Esophagus squamous epithelium (tissue), 5 donors: ENCODE measurements around the gene TMEM234. TPM values are rescaled to one million over a fixed set of nuclear protein-coding genes. Genes with fewer than 3 reads are reported as not detected.
"Not testable (repeated sequence)": the region's sequence is repeated elsewhere in the genome, so short reads cannot be mapped to it uniquely, and the experiment has no call there.

Experiments used
- DNase-seq: peaks from one replicate; lab custom pipeline; 2025; lab: John Stamatoyannopoulos, UW
- H3K27ac ChIP-seq, 4 donors: fragments of 200-600 bp; sonication (generic); one replicate each; pipeline ENCODE4 v1.5.1; 2016 to 2019; ENCODE audit warnings: mild to moderate bottlenecking in 1 of 4
- H3K27me3 ChIP-seq, 4 donors: fragments of 200-600 bp; sonication (generic); 1 replicate in 3 of 4; 2 replicates in 1 of 4; pipeline versions ENCODE4 v1.5.1 to v1.6.0; 2017 to 2021; ENCODE audit warnings: antibody characterized with exemption in 1 of 4
- H3K36me3 ChIP-seq, 3 donors: fragments of 200-600 bp; sonication (generic); one replicate each; pipeline ENCODE4 v1.5.1; 2016 to 2019
- H3K4me1 ChIP-seq, 3 donors: fragments of 200-600 bp; sonication (generic); one replicate each; pipeline ENCODE4 v1.5.1; 2017 to 2019
- H3K4me3 ChIP-seq, 4 donors: fragments of 200-600 bp; sonication (generic); 1 replicate in 3 of 4; 2 replicates in 1 of 4; pipeline ENCODE4 v1.5.1; 2016 to 2019; ENCODE audit warnings: mild to moderate bottlenecking in 2 of 4, moderate library complexity in 1 of 4
- H3K9me3 ChIP-seq, 3 donors: fragments of 200-600 bp; sonication (generic); one replicate each; pipeline ENCODE4 v1.5.1; 2016 to 2019
- POLR2A ChIP-seq, 4 donors: fragments of 450-650 bp; IDR thresholded peaks; one replicate each; pipeline ENCODE4 v1.6.1; 2017; ENCODE audit warnings: antibody characterized with exemption in 4 of 4, mild to moderate bottlenecking in 4 of 4, moderate library complexity in 3 of 4
- WGBS, 2 donors: methylation state at CpG; one replicate each; pipeline ENCODE4 v1.1.5; 2018; 5-methylcytosine and 5-hydroxymethylcytosine counted together
- intact Hi-C: fragments of 100-400 bp; cut with DNase I; formaldehyde crosslinking; loops from one replicate; pipeline ENCODE4 v1.15.0; 2022
- total RNA-seq, 4 donors: library from RNA; depleted of rRNA; stranded (reverse); fragments of >200 nt; gene quantifications; one replicate each; pipeline ENCODE4 v1.1.0, GENCODE V29; 2016
- TF ChIP-seq, protein P1 (sequence below), 6 experiments: fragments of 450-650 bp in 4 of 6; fragments of 200-600 bp in 2 of 6; sonication (generic) in 2 of 6; IDR thresholded peaks; one replicate each; pipeline ENCODE4 v1.5.1; 2016 to 2019; ENCODE audit warnings: antibody characterized with exemption in 6 of 6, mild to moderate bottlenecking in 4 of 6, moderate library complexity in 4 of 6
- donor health status: DM: yes; HTN: yes; CAD: no.

Gene TMEM234
- 10 to 100 TPM in 2 of 4 donors, 1 to 10 TPM in 2; 6.4 to 11.1 (median 9.4) TPM for total RNA-seq

DNA sequence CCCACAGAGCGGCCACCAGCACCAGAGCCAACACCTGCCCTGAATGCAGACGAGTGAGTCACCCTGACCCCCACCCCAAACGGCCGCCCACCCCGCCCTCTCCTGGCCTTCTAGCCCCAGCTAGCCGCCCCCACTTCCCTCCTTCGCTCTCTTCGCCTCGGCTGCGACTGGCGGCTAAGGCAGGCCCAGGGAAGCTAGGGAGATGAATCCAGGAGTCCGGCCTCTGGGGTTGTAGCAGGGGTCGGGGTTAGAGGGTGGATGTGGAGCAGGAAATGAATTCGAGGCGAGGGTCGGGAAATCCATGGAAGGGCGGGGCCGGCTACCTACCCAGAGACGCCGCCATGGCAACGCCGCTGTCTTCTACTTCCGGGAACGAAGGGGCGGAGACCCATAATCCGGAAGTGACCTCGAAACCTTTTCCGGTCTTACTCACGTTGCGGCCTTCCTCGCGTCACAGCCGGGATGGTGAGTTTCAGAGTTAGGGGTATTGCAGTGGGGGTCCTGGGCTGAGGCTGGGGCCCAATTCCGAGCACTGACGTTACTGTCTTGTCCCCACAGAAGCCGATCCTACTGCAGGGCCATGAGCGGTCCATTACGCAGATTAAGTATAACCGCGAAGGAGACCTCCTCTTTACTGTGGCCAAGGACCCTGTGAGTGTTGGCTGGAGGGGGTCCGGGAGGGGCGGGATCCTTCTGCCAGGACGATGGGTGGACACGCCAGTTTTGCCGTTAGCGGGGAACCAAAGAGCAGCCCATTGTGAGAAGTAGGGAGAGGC lies at the start of gene TMEM234, which contains the start of gene EIF3I:
Gene TMEM234, minus strand, starts transcription at position 374 of the 776 bp plus-strand sequence. Its CDS starts 31 bp downstream, at position 343.
Gene EIF3I, plus strand, starts transcription at position 428 of the 776 bp plus-strand sequence. Its CDS starts 35 bp downstream, at position 463.
- H3K36me3 ChIP-seq: peaks cover 0 to 72% (median 11%) of the 10 kb centered on the region in 3 donors
- no peaks in the 10 kb centered on the region for H3K27me3 ChIP-seq
- DNase-seq: peak; percentile 64
- TF ChIP-seq POLR2A (IDR thresholded peaks at IDR 0.05): peak in 3 of 4 donors; percentile 30 to 76 (median 54)
- TF ChIP-seq, protein P1, sequence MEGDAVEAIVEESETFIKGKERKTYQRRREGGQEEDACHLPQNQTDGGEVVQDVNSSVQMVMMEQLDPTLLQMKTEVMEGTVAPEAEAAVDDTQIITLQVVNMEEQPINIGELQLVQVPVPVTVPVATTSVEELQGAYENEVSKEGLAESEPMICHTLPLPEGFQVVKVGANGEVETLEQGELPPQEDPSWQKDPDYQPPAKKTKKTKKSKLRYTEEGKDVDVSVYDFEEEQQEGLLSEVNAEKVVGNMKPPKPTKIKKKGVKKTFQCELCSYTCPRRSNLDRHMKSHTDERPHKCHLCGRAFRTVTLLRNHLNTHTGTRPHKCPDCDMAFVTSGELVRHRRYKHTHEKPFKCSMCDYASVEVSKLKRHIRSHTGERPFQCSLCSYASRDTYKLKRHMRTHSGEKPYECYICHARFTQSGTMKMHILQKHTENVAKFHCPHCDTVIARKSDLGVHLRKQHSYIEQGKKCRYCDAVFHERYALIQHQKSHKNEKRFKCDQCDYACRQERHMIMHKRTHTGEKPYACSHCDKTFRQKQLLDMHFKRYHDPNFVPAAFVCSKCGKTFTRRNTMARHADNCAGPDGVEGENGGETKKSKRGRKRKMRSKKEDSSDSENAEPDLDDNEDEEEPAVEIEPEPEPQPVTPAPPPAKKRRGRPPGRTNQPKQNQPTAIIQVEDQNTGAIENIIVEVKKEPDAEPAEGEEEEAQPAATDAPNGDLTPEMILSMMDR (IDR thresholded peaks at IDR 0.05): peak in 1 of 6 experiments; percentile 8
- peak within 1 kb of the TSS; percentile 65 to 99 (median 82) for H3K4me3 ChIP-seq
- H3K27ac ChIP-seq: peak within 1 kb of the TSS; percentile 93 to 96 (median 94)
- H3K4me1 ChIP-seq: peaks cover 22 to 46% (median 24%) of the 10 kb centered on the region in 3 donors
- 0% methylated on average over 9 to 10 of the region's 46 CpGs for WGBS, 2 donors
- no peaks in the 10 kb centered on the region for H3K9me3 ChIP-seq
- intact Hi-C loops: no loop called here

GRCh38 chr1:32269744-32270143 lies 47.6 kb upstream of the TMEM234 start:
- Histone ChIP-seq H3K4me3 (no peak overlapping the region), H3K27ac (no peak overlapping the region), H3K27me3 (peaks cover 0 to 22% (median 0%) of the 10 kb centered on the region in 4 donors), H3K36me3 (no peaks in the 10 kb centered on the region), H3K9me3 (no peaks in the 10 kb centered on the region), H3K4me1 (peaks cover 0 to 13% (median 0%) of the 10 kb centered on the region in 3 donors)
- DNase-seq: no peak
- TF ChIP-seq, protein P1 (IDR thresholded peaks at IDR 0.05): no peak
- TF ChIP-seq POLR2A (IDR thresholded peaks at IDR 0.05): no peak
- intact Hi-C loops: no loop called here

DNA sequence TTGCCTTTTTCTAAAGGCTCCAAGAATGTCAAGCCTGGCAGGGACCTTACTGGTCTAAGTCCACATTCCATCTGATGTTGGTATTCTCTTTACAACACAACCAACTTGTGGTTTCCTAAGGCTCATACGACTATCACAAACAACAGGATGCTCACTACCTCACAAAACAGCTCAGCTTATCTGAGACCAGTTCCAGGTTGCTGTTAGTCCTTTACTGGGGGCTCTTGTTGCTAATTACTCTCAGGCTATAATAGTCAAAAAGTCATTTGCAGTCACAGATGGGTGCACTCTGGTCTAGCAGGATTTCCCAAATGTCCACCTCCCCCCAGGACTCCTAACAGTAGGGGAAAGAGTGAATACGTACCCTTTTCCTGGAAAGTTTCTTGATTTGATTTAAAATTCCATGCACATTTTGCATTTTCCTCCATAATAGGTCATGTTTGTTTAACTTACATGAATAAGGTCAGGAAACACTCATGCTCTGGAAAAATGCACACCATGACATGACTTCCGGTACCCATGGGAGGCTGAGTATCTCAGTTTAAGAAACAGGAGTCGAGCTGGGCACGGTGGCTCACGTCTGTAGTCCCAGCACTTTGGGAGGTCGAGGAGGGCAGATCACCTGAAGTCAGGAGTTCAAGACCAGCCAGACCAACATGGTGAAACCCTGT lies 44.9 kb upstream of the TMEM234 start:
- peak overlapping the region in 2 of 4 donors; percentile 25 to 28 for H3K27ac ChIP-seq
- peaks cover 0 to 10% (median 0%) of the 10 kb centered on the region in 3 donors for H3K4me1 ChIP-seq
- H3K9me3 ChIP-seq: no peaks in the 10 kb centered on the region
- no peak for DNase-seq
- H3K4me3 ChIP-seq: no peak overlapping the region
- TF ChIP-seq, protein P1 (IDR thresholded peaks at IDR 0.05): no peak
- TF ChIP-seq POLR2A (IDR thresholded peaks at IDR 0.05): no peak
- 39 to 78% methylated on average over 2 to 7 of the region's 7 CpGs for WGBS, 2 donors
- no peaks in the 10 kb centered on the region for H3K36me3 ChIP-seq
- intact Hi-C loops: no loop called here
- H3K27me3 ChIP-seq: no peaks in the 10 kb centered on the region

DNA sequence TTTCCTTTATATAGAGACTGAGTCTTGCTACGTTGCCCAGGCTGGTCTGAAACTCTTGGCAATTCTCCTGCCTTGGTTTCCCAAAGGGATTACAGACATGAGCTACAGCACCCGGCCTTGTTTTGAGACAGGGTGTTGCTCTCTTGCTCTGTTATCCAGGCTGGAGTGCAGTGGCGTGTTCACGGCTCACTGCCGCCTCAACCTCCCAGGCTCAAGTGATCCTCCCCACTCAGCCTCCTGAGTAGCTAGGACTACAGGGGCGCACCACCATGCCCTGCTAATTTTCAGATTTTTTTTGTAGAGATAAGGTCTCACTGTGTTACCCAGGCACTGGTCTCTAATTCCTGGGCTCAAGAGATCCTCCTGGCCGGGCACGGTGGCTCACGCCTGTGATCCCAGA lies 43.7 kb upstream of the TMEM234 start:
- WGBS, 2 donors: 82 to 86% methylated on average over 6 of the region's 9 CpGs
- no peak overlapping the region for H3K4me3 ChIP-seq
- intact Hi-C loops: no loop called here
- H3K36me3 ChIP-seq: no peaks in the 10 kb centered on the region
- no peak for DNase-seq
- TF ChIP-seq, protein P1 (IDR thresholded peaks at IDR 0.05): no peak
- no peak for TF ChIP-seq POLR2A (IDR thresholded peaks at IDR 0.05)
- H3K4me1 ChIP-seq: peaks cover 0 to 10% (median 0%) of the 10 kb centered on the region in 3 donors
- no peaks in the 10 kb centered on the region for H3K27me3 ChIP-seq
- no peaks in the 10 kb centered on the region for H3K9me3 ChIP-seq
- H3K27ac ChIP-seq: no peak overlapping the region

DNA sequence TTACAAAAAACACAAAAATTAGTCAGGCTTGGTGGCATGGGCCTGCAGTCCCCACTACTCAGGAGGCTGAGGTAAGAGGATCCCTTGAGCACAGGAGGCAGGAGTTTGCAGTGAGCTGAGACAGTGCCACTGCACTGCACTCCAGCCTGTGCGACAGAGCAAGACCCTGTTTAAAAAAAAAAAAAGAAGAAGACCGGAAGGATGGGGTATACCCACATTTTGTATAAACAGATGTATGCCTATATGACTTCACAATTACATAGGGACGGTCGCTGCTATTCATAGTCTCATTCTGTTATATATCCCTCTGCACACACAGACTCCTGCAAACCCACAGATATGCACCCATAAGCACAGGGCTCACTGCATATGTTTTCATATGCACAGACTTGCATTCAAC lies 41.6 kb upstream of the TMEM234 start:
- Histone ChIP-seq H3K36me3 (no peaks in the 10 kb centered on the region), H3K4me3 (no peak overlapping the region), H3K27ac (no peak overlapping the region), H3K4me1 (peaks cover 0 to 10% (median 0%) of the 10 kb centered on the region in 3 donors), H3K27me3 (no peaks in the 10 kb centered on the region), H3K9me3 (no peaks in the 10 kb centered on the region)
- no peak for DNase-seq
- TF ChIP-seq, protein P1 (IDR thresholded peaks at IDR 0.05): no peak
- no peak for TF ChIP-seq POLR2A (IDR thresholded peaks at IDR 0.05)
- WGBS, 2 donors: 74 to 81% methylated on average over 4 of the region's 4 CpGs
- intact Hi-C loops: no loop called here

- H3K9me3 ChIP-seq, intact Hi-C loops, H3K27ac ChIP-seq, H3K27me3 ChIP-seq, H3K4me3 ChIP-seq, DNase-seq, H3K36me3 ChIP-seq: not testable (repeated sequence)
- peaks cover 0 to 10% (median 0%) of the 10 kb centered on the region in 3 donors for H3K4me1 ChIP-seq
- WGBS, 2 donors: 92 to 96% methylated on average over 4 of the region's 4 CpGs
Observed at GRCh38 chr1:32263236-32263593, 41.1 kb upstream of the TMEM234 start.
